ENCODE measurements around the gene LRPPRC.
"Not testable (repeated sequence)": the region's sequence is repeated elsewhere in the genome, so short reads cannot be mapped to it uniquely, and the experiment has no call there.

LRPPRC gene

GRCh38 chr2:43925431-43925830, 70.4 kb downstream of the LRPPRC start:
- no peak for TF ChIP-seq CTCF (IDR thresholded peaks at IDR 0.05)
- H3K27me3 Mint-ChIP-seq (ENCODE audit: low read depth, poor library complexity): no peaks in the 10 kb centered on the region
- no peak for DNase-seq
- no peak overlapping the region for H3K27ac Mint-ChIP-seq
- H3K9me3 Mint-ChIP-seq: no peaks in the 10 kb centered on the region
- H3K4me1 Mint-ChIP-seq: no peaks in the 10 kb centered on the region
- H3K4me3 Mint-ChIP-seq: no peak overlapping the region
- peaks cover 50% of the 10 kb centered on the region for H3K36me3 Mint-ChIP-seq (ENCODE audit: low read depth)

GRCh38 chr2:43924463-43924862, 71.3 kb downstream of the LRPPRC start:
- Mint-ChIP-seq H3K9me3 (no peaks in the 10 kb centered on the region), H3K27me3 (ENCODE audit: low read depth, poor library complexity) (no peaks in the 10 kb centered on the region), H3K27ac (no peak overlapping the region), H3K36me3 (ENCODE audit: low read depth) (peaks cover 44% of the 10 kb centered on the region), H3K4me3 (no peak overlapping the region), H3K4me1 (no peaks in the 10 kb centered on the region)
- TF ChIP-seq CTCF (IDR thresholded peaks at IDR 0.05): no peak
- DNase-seq: no peak

- H3K36me3 Mint-ChIP-seq (ENCODE audit: low read depth): peaks cover 75% of the 10 kb centered on the region
- not testable (repeated sequence) for H3K9me3 Mint-ChIP-seq; DNase-seq; H3K27me3 Mint-ChIP-seq (ENCODE audit: low read depth, poor library complexity); H3K4me1 Mint-ChIP-seq; H3K4me3 Mint-ChIP-seq
- peak overlapping the region; percentile 80 for H3K27ac Mint-ChIP-seq
These were observed 84.5 kb downstream of the LRPPRC start for GRCh38 chr2:43911136-43911790.

GRCh38 chr2:43906448-43907109, 89.2 kb downstream of the LRPPRC start:
- Mint-ChIP-seq H3K27me3 (ENCODE audit: low read depth, poor library complexity) (no peaks in the 10 kb centered on the region), H3K4me3 (no peak overlapping the region), H3K9me3 (no peaks in the 10 kb centered on the region)

GRCh38 chr2:43905871-43906270, 89.9 kb downstream of the LRPPRC start:
- Mint-ChIP-seq H3K4me1 (no peaks in the 10 kb centered on the region), H3K4me3 (no peak overlapping the region), H3K9me3 (no peaks in the 10 kb centered on the region), H3K27ac (no peak overlapping the region), H3K27me3 (ENCODE audit: low read depth, poor library complexity) (no peaks in the 10 kb centered on the region), H3K36me3 (ENCODE audit: low read depth) (peaks cover 65% of the 10 kb centered on the region)
- TF ChIP-seq CTCF (IDR thresholded peaks at IDR 0.05): no peak
- no peak for DNase-seq

More at GRCh38 chr2:43906448-43907109, 89.2 kb downstream of the LRPPRC start:
- TF ChIP-seq CTCF (IDR thresholded peaks at IDR 0.05): no peak
- Mint-ChIP-seq H3K4me1 (no peaks in the 10 kb centered on the region), H3K27ac (peak overlapping the region; percentile 5), H3K36me3 (ENCODE audit: low read depth) (peaks cover 71% of the 10 kb centered on the region)
- no peak for DNase-seq

GRCh38 chr2:43905371-43905803, 90.4 kb downstream of the LRPPRC start:
- Mint-ChIP-seq H3K36me3 (ENCODE audit: low read depth) (peaks cover 65% of the 10 kb centered on the region), H3K4me3 (no peak overlapping the region), H3K27me3 (ENCODE audit: low read depth, poor library complexity) (no peaks in the 10 kb centered on the region), H3K9me3 (no peaks in the 10 kb centered on the region), H3K4me1 (no peaks in the 10 kb centered on the region), H3K27ac (no peak overlapping the region)
- no peak for TF ChIP-seq CTCF (IDR thresholded peaks at IDR 0.05)
- DNase-seq: no peak
